Endothelial cell of umbilical vein (primary cell): ENCODE results near the gene CENPP.

Experiments
- CTCF ChIP-seq, 2 donors: IDR thresholded peaks; 1 replicate in 1 of 2; 2 replicates in 1 of 2; pipeline ENCODE4 v1.5.1; 2011; ENCODE audit warnings: low read length in 2 of 2, mild to moderate bottlenecking in 2 of 2, moderate library complexity in 2 of 2, control low read depth in 1 of 2, inconsistent platforms in 1 of 2, low read depth in 1 of 2; ENCODE audit not compliant: insufficient read depth in 1 of 2; ENCODE audit errors: extremely low read depth in 1 of 2
- EZH2 ChIP-seq: IDR thresholded peaks from 2 replicates; pipeline ENCODE4 v1.6.1; 2012; ENCODE audit warnings: borderline replicate concordance, low read depth, mild to moderate bottlenecking, moderate library complexity, low read length, inconsistent platforms; ENCODE audit not compliant: severe bottlenecking
- FOS ChIP-seq: IDR thresholded peaks from 2 replicates; pipeline ENCODE4 v1.6.1; 2011; ENCODE audit warnings: mild to moderate bottlenecking, low read length, moderate library complexity, borderline replicate concordance; ENCODE audit not compliant: insufficient read depth
- GATA2 ChIP-seq: IDR thresholded peaks from 2 replicates; pipeline ENCODE4 v1.7.0; 2011; ENCODE audit warnings: low read depth, mild to moderate bottlenecking, moderate library complexity, mixed read lengths, low read length; ENCODE audit not compliant: insufficient read length, insufficient read depth
- JUN ChIP-seq: IDR thresholded peaks from 2 replicates; pipeline ENCODE4 v1.6.1; 2011; ENCODE audit warnings: borderline replicate concordance, low read depth; ENCODE audit not compliant: insufficient read length, insufficient read depth
- MAX ChIP-seq: IDR thresholded peaks from 2 replicates; pipeline ENCODE4 v1.6.1; 2011; ENCODE audit not compliant: insufficient read depth, insufficient read length
- MYC ChIP-seq: IDR thresholded peaks from one replicate; pipeline ENCODE4 v1.6.1; 2011; ENCODE audit warnings: mild to moderate bottlenecking, low read depth, low read length
- POLR2A ChIP-seq: IDR thresholded peaks from 2 replicates; pipeline ENCODE4 v1.6.1; 2012; ENCODE audit warnings: low read depth, mild to moderate bottlenecking, control low read depth, low read length
- POLR2AphosphoS5 ChIP-seq: IDR thresholded peaks from 2 replicates; pipeline ENCODE4 v1.6.1; 2012; ENCODE audit warnings: low read depth, mild to moderate bottlenecking, control low read depth, low read length, moderate library complexity; ENCODE audit not compliant: insufficient read depth

GRCh38 chr9:92668746-92669526, 343.2 kb downstream of the CENPP start:
- TF ChIP-seq EZH2 (no peak), CTCF (IDR thresholded peaks at IDR 0.05; ENCODE audit: extremely low read depth in 1 of 2, insufficient read depth in 1 of 2, low read depth in 1 of 2, low read length in 2 of 2) (no peak), POLR2AphosphoS5 (no peak), MYC (no peak), GATA2 (no peak), MAX (no peak), JUN (no peak), POLR2A (peak; percentile 37), FOS (no peak)
